HG03196 (cell line): ENCODE measurements around the gene C1orf159.
"Not testable (repeated sequence)": the region's sequence is repeated elsewhere in the genome, so short reads cannot be mapped to it uniquely, and the experiment has no call there.

Experiments used
- ATAC-seq: cut with Tn5 transposase; IDR thresholded peaks from one replicate; pipeline ENCODE4 v1.9.1; 2021; ENCODE audit not compliant: unreplicated experiment

Gene C1orf159

GRCh38 chr1:1150100-1150499 lies 34.2 kb upstream of the C1orf159 start:
- ATAC-seq, result no peak

GRCh38 chr1:1149416-1149815 lies 33.5 kb upstream of the C1orf159 start:
- ATAC-seq, result no peak

- no peak for ATAC-seq
Measured at GRCh38 chr1:1148569-1148968, 32.7 kb upstream of the C1orf159 start.

GRCh38 chr1:1148061-1148460 lies 32.2 kb upstream of the C1orf159 start:
- ATAC-seq, result no peak

GRCh38 chr1:1146596-1146995 lies 30.7 kb upstream of the C1orf159 start:
- ATAC-seq, result no peak

GRCh38 chr1:1146026-1146425 lies 30.1 kb upstream of the C1orf159 start:
- no peak for ATAC-seq

GRCh38 chr1:1145547-1145914 lies 29.6 kb upstream of the C1orf159 start:
- ATAC-seq, result no peak

GRCh38 chr1:1144843-1145546 lies 29.1 kb upstream of the C1orf159 start:
- no peak for ATAC-seq

- no peak for ATAC-seq
Measured at GRCh38 chr1:1144122-1144842, 28.4 kb upstream of the C1orf159 start.

- ATAC-seq, result no peak
Measured at GRCh38 chr1:1143636-1144035, 27.7 kb upstream of the C1orf159 start.

GRCh38 chr1:1142844-1143243 lies 27.0 kb upstream of the C1orf159 start:
- ATAC-seq, result no peak

GRCh38 chr1:1142352-1142751 lies 26.5 kb upstream of the C1orf159 start:
- not testable (repeated sequence) for ATAC-seq

- ATAC-seq, result no peak
Measured at GRCh38 chr1:1141911-1142250, 26.0 kb upstream of the C1orf159 start.

GRCh38 chr1:1141244-1141910 lies 25.5 kb upstream of the C1orf159 start:
- no peak for ATAC-seq

GRCh38 chr1:1140673-1141072 lies 24.8 kb upstream of the C1orf159 start:
- ATAC-seq, result no peak

- no peak for ATAC-seq
Measured at GRCh38 chr1:1137256-1138045, 21.6 kb upstream of the C1orf159 start.

- no peak for ATAC-seq
Measured at GRCh38 chr1:1136547-1137230, 20.8 kb upstream of the C1orf159 start.

GRCh38 chr1:1135339-1136136 lies 19.6 kb upstream of the C1orf159 start:
- ATAC-seq, result no peak

- ATAC-seq, result no peak
Measured at GRCh38 chr1:1134300-1134970, 18.5 kb upstream of the C1orf159 start.
